Panc1 (cell line): ENCODE measurements around the gene RLN1. TPM values are rescaled to one million over a fixed set of nuclear protein-coding genes. Genes with fewer than 3 reads are reported as not detected.

Experiments used
- ATAC-seq: fragments of 200-7000 bp; cut with Tn5 transposase; 2 replicates; pipeline ENCODE4 v1.9.1; 2020; ENCODE audit warnings: mild to moderate bottlenecking, moderate library complexity
- BruUV-seq: library from RNA; stranded (reverse); fragments of 400-500 nt; replicated peaks from 2 replicates; lab custom pipeline; 2021; lab: Mats Ljungman, UMichigan
- CTCF ChIA-PET: fragments of 300-600 bp; sonication (Branson Sonifier 250); formaldehyde crosslinking; loops from one replicate; lab custom pipeline; 2022; ENCODE audit warnings: antibody characterized with exemption; lab: Charles Lee
- POLR2A ChIA-PET: fragments of 300-600 bp; sonication (Branson Sonifier 250); formaldehyde crosslinking; loops from one replicate; lab custom pipeline; 2022; ENCODE audit warnings: antibody characterized with exemption; lab: Charles Lee
- DNase-seq: peaks from one replicate; pipeline ENCODE4 v3.0.0-alpha.2; 2010; ENCODE audit warnings: low read depth, low spot score
- H3K27ac ChIP-seq: 2 replicates; pipeline ENCODE4 v1.5.1; 2011; ENCODE audit warnings: mild to moderate bottlenecking, low read length, inconsistent platforms
- H3K27me3 ChIP-seq: fragments of 200-500 bp; sonication (Bioruptor generic); 2 replicates; pipeline ENCODE4 v1.6.0; 2014; ENCODE audit warnings: low read length, inconsistent platforms; ENCODE audit not compliant: control insufficient read depth, insufficient read depth
- H3K36me3 ChIP-seq: fragments of 200-500 bp; sonication (Bioruptor generic); 2 replicates; pipeline ENCODE4 v1.5.1; 2014; ENCODE audit warnings: inconsistent platforms, mild to moderate bottlenecking, low read length, moderate library complexity; ENCODE audit not compliant: control insufficient read depth, insufficient read depth
- H3K4me1 ChIP-seq: 2 replicates; pipeline ENCODE4 v1.5.1; 2011; ENCODE audit warnings: inconsistent platforms, mild to moderate bottlenecking, low read length, moderate library complexity; ENCODE audit not compliant: control insufficient read depth, insufficient read depth
- H3K4me3 ChIP-seq, 2 experiments: 2 replicates each; pipeline ENCODE4 v1.5.1; 2011 to 2012; ENCODE audit warnings: low read depth in 2 of 2, low read length in 2 of 2, mild to moderate bottlenecking in 2 of 2, inconsistent platforms in 1 of 2, moderate library complexity in 1 of 2
- H3K9me3 ChIP-seq: fragments of 200-500 bp; sonication (Bioruptor generic); 2 replicates; pipeline ENCODE4 v1.5.1; 2014; ENCODE audit warnings: low read depth, mild to moderate bottlenecking, inconsistent platforms, low read length, moderate library complexity; ENCODE audit not compliant: control insufficient read depth, insufficient read depth
- CTCF ChIP-seq: fragments of 450-650 bp; IDR thresholded peaks from 2 replicates; pipeline ENCODE4 v1.5.1; 2017; ENCODE audit warnings: mild to moderate bottlenecking
- POLR2AphosphoS5 ChIP-seq: IDR thresholded peaks from 2 replicates; pipeline ENCODE4 v1.6.1; 2012; ENCODE audit warnings: mild to moderate bottlenecking, low read depth, low read length, moderate library complexity
- SIN3A ChIP-seq: IDR thresholded peaks from 2 replicates; pipeline ENCODE4 v1.6.1; 2012; ENCODE audit warnings: low read depth, mild to moderate bottlenecking, low read length, moderate library complexity, borderline replicate concordance; ENCODE audit not compliant: insufficient read depth
- TCF7L2 ChIP-seq: IDR thresholded peaks from 2 replicates; pipeline ENCODE4 v1.6.1; 2011; ENCODE audit warnings: mild to moderate bottlenecking, low read depth, low read length, inconsistent platforms
- in situ Hi-C: cut with HindIII; loops from 2 replicates; pipeline ENCODE4 v1.10.0; 2016; ENCODE audit warnings: low sequenced_read_pairs, low pct_unique_long_range_greater_than_20kb
- intact Hi-C: fragments of 100-400 bp; cut with micrococcal nuclease; formaldehyde crosslinking; loops from one replicate; pipeline ENCODE4 v1.10.0; 2022; ENCODE audit not compliant: unreplicated experiment
- total RNA-seq: library from RNA; stranded (reverse); gene quantifications from one replicate; pipeline ENCODE4 v1.2.1, GENCODE V29; 2021; ENCODE audit not compliant: unreplicated experiment
- TF ChIP-seq, protein P1 (sequence below), 2 experiments: IDR thresholded peaks; 2 replicates each; pipeline ENCODE4 v1.6.1; 2011 to 2012; ENCODE audit warnings: low read depth in 2 of 2, control low read depth in 1 of 2, low read length in 1 of 2, mild to moderate bottlenecking in 1 of 2, moderate library complexity in 1 of 2; ENCODE audit not compliant: insufficient read depth in 1 of 2

RLN1 gene
- total RNA-seq, 1 experiment from 2014 or later = not detected

DNA sequence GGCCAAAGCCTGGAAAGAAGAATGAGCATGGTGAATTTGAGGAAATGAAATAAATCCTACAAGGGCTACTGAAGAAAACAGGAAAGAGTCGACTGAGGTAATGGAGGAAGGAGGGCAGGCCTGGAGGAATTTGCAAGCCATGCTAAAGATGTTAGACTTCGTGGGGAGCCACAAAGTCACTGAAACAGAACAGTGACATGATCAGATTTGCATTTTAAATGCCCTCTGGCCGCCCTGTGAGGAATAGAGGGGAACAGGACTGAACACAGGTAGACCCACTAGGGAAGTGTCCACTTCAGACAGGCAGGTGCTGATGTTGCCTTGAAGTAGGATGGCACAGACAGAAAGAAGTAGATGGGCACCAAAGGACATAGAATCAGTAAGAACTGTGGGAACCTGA, 42.8 kb upstream of the RLN1 start:
- in situ Hi-C loops (no loop called here), intact Hi-C loops (no loop called here)
- Histone ChIP-seq H3K4me1 (no peaks in the 10 kb centered on the region), H3K27ac (no peak overlapping the region), H3K27me3 (no peaks in the 10 kb centered on the region), H3K4me3 (no peak overlapping the region), H3K36me3 (no peaks in the 10 kb centered on the region), H3K9me3 (no peaks in the 10 kb centered on the region)
- ChIA-PET CTCF (no interaction called here), POLR2A (no interaction called here)
- TF ChIP-seq CTCF (no peak), SIN3A (no peak), TCF7L2 (no peak), POLR2AphosphoS5 (no peak)
- TF ChIP-seq, protein P1, sequence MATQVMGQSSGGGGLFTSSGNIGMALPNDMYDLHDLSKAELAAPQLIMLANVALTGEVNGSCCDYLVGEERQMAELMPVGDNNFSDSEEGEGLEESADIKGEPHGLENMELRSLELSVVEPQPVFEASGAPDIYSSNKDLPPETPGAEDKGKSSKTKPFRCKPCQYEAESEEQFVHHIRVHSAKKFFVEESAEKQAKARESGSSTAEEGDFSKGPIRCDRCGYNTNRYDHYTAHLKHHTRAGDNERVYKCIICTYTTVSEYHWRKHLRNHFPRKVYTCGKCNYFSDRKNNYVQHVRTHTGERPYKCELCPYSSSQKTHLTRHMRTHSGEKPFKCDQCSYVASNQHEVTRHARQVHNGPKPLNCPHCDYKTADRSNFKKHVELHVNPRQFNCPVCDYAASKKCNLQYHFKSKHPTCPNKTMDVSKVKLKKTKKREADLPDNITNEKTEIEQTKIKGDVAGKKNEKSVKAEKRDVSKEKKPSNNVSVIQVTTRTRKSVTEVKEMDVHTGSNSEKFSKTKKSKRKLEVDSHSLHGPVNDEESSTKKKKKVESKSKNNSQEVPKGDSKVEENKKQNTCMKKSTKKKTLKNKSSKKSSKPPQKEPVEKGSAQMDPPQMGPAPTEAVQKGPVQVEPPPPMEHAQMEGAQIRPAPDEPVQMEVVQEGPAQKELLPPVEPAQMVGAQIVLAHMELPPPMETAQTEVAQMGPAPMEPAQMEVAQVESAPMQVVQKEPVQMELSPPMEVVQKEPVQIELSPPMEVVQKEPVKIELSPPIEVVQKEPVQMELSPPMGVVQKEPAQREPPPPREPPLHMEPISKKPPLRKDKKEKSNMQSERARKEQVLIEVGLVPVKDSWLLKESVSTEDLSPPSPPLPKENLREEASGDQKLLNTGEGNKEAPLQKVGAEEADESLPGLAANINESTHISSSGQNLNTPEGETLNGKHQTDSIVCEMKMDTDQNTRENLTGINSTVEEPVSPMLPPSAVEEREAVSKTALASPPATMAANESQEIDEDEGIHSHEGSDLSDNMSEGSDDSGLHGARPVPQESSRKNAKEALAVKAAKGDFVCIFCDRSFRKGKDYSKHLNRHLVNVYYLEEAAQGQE (IDR thresholded peaks at IDR 0.05; ENCODE audit: insufficient read depth in 1 of 2, low read depth in 2 of 2, low read length in 1 of 2) = no peak
- no TSS peak for BruUV-seq
- DNase-seq (no peak), ATAC-seq (no peak)

GRCh38 chr9:5375790-5376477, 36.3 kb upstream of the RLN1 start:
- POLR2A ChIA-PET = no interaction called here
- no TSS peak for BruUV-seq
- ATAC-seq = no peak
- H3K36me3 ChIP-seq = no peaks in the 10 kb centered on the region
- H3K27me3 ChIP-seq = no peaks in the 10 kb centered on the region
- H3K4me3 ChIP-seq = no peak overlapping the region
- H3K27ac ChIP-seq = no peak overlapping the region
- intact Hi-C loops = no loop called here
- DNase-seq = no peak
- in situ Hi-C loops = no loop called here
- TF ChIP-seq TCF7L2 = no peak
- TF ChIP-seq, protein P1 (IDR thresholded peaks at IDR 0.05; ENCODE audit: insufficient read depth in 1 of 2, low read depth in 2 of 2, low read length in 1 of 2) = no peak
- no peak for TF ChIP-seq POLR2AphosphoS5
- no peak for TF ChIP-seq SIN3A
- H3K4me1 ChIP-seq = no peaks in the 10 kb centered on the region
- CTCF ChIA-PET = no interaction called here
- no peaks in the 10 kb centered on the region for H3K9me3 ChIP-seq
